Sigmoid colon (tissue), 3 donors: ENCODE results near the gene CRLF2.

Experiments
- POLR2A ChIP-seq, 2 donors: fragments of 450-650 bp; IDR thresholded peaks; one replicate each; pipeline ENCODE4 v1.6.1; 2016; ENCODE audit warnings: antibody characterized with exemption in 2 of 2, mild to moderate bottlenecking in 2 of 2, moderate library complexity in 2 of 2
- TF ChIP-seq, protein P1 (sequence below), 4 experiments: fragments of 450-650 bp in 3 of 4; fragments of 200-600 bp in 1 of 4; IDR thresholded peaks; one replicate each; pipeline ENCODE4 v1.5.1; 2016 to 2019; ENCODE audit warnings: antibody characterized with exemption in 4 of 4, mild to moderate bottlenecking in 3 of 4, moderate library complexity in 2 of 4

DNA sequence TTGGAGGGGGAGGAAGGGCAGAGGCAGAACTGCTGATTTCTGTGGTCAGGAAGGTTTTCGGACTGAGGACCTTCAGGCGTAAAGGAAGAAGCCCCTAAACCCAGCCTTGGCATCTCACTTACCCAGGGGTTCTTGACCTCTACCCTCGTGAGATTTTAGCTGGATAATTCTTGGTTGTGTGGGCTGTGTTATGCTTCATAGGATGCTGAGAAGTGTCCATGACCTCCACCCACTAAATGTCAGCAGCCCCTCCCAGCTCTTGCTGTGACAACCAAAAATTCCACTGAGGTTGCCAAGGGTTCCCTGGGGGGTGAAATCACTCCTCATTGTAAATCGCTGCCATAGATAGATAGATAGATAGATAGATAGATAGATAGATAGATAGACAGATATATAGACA lies 5.8 kb upstream of the CRLF2 start:
- TF ChIP-seq, protein P1, sequence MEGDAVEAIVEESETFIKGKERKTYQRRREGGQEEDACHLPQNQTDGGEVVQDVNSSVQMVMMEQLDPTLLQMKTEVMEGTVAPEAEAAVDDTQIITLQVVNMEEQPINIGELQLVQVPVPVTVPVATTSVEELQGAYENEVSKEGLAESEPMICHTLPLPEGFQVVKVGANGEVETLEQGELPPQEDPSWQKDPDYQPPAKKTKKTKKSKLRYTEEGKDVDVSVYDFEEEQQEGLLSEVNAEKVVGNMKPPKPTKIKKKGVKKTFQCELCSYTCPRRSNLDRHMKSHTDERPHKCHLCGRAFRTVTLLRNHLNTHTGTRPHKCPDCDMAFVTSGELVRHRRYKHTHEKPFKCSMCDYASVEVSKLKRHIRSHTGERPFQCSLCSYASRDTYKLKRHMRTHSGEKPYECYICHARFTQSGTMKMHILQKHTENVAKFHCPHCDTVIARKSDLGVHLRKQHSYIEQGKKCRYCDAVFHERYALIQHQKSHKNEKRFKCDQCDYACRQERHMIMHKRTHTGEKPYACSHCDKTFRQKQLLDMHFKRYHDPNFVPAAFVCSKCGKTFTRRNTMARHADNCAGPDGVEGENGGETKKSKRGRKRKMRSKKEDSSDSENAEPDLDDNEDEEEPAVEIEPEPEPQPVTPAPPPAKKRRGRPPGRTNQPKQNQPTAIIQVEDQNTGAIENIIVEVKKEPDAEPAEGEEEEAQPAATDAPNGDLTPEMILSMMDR (IDR thresholded peaks at IDR 0.05) = no peak
- TF ChIP-seq POLR2A (IDR thresholded peaks at IDR 0.05) = no peak
